ENCODE data around the gene EPS8. TPM values are rescaled to one million over a fixed set of nuclear protein-coding genes. Genes with fewer than 3 reads are reported as not detected.
A peak's percentile ranks its signal among the peaks of the same experiment; 100 is the strongest.

The EPS8 gene
- total RNA-seq, 1 donor: 192 TPM

GRCh38 chr12:15722951-15723350 lies 66.2 kb downstream of the EPS8 start:
- TF ChIP-seq CTCF (IDR thresholded peaks at IDR 0.05; ENCODE audit: insufficient read depth, low read length): no peak
- DNase-seq (ENCODE audit: low read depth): no peak
- no peak overlapping the region for H3K4me3 ChIP-seq (ENCODE audit: low read depth, low read length)

- H3K4me3 ChIP-seq (ENCODE audit: low read depth, low read length): no peak overlapping the region
- TF ChIP-seq CTCF (IDR thresholded peaks at IDR 0.05; ENCODE audit: insufficient read depth, low read length): no peak
- DNase-seq (ENCODE audit: low read depth): peak; percentile 58
Observed at GRCh38 chr12:15721316-15722115, 67.7 kb downstream of the EPS8 start.

GRCh38 chr12:15720295-15720694 lies 68.9 kb downstream of the EPS8 start:
- TF ChIP-seq CTCF (IDR thresholded peaks at IDR 0.05; ENCODE audit: insufficient read depth, low read length): no peak
- DNase-seq (ENCODE audit: low read depth): no peak
- no peak overlapping the region for H3K4me3 ChIP-seq (ENCODE audit: low read depth, low read length)

GRCh38 chr12:15719230-15719629 lies 70.0 kb downstream of the EPS8 start:
- no peak overlapping the region for H3K4me3 ChIP-seq (ENCODE audit: low read depth, low read length)
- DNase-seq (ENCODE audit: low read depth): no peak
- TF ChIP-seq CTCF (IDR thresholded peaks at IDR 0.05; ENCODE audit: insufficient read depth, low read length): no peak

- TF ChIP-seq CTCF (IDR thresholded peaks at IDR 0.05; ENCODE audit: insufficient read depth, low read length): no peak
- no peak for DNase-seq (ENCODE audit: low read depth)
- H3K4me3 ChIP-seq (ENCODE audit: low read depth, low read length): no peak overlapping the region
Observed at GRCh38 chr12:15717940-15718567, 71.1 kb downstream of the EPS8 start.

GRCh38 chr12:15716581-15716980 lies 72.6 kb downstream of the EPS8 start:
- no peak for TF ChIP-seq CTCF (IDR thresholded peaks at IDR 0.05; ENCODE audit: insufficient read depth, low read length)
- no peak for DNase-seq (ENCODE audit: low read depth)
- H3K4me3 ChIP-seq (ENCODE audit: low read depth, low read length): no peak overlapping the region
